Measurements from ENCODE around the gene PPIP5K2.

Gene PPIP5K2

GRCh38 chr5:103119070-103119764, 884 bp upstream of the PPIP5K2 start:
- H3K4me3 ChIP-seq (ENCODE audit: control insufficient read depth, low read depth, low read length), result peak overlapping the region; percentile 92
- peak; percentile 17 for DNase-seq (ENCODE audit: low read depth)
- no peak for TF ChIP-seq CTCF (conservative IDR thresholded peaks at IDR 0.05; ENCODE audit: control insufficient read depth, insufficient read depth, low read depth, low read length)

- no peak for TF ChIP-seq CTCF (conservative IDR thresholded peaks at IDR 0.05; ENCODE audit: control insufficient read depth, insufficient read depth, low read depth, low read length)
- peak; percentile 36 for DNase-seq (ENCODE audit: low read depth)
- H3K4me3 ChIP-seq (ENCODE audit: control insufficient read depth, low read depth, low read length), result peak overlapping the region; percentile 92
Measured at GRCh38 chr5:103120607-103121200, 603 bp downstream of the PPIP5K2 start.

GRCh38 chr5:103122242-103122641, 2.1 kb downstream of the PPIP5K2 start:
- no peak overlapping the region for H3K4me3 ChIP-seq (ENCODE audit: control insufficient read depth, low read depth, low read length)
- DNase-seq (ENCODE audit: low read depth), result no peak
- no peak for TF ChIP-seq CTCF (conservative IDR thresholded peaks at IDR 0.05; ENCODE audit: control insufficient read depth, insufficient read depth, low read depth, low read length)

GRCh38 chr5:103126557-103126956, 6.5 kb downstream of the PPIP5K2 start:
- TF ChIP-seq CTCF (conservative IDR thresholded peaks at IDR 0.05; ENCODE audit: control insufficient read depth, insufficient read depth, low read depth, low read length), result no peak
- DNase-seq (ENCODE audit: low read depth), result no peak
- no peak overlapping the region for H3K4me3 ChIP-seq (ENCODE audit: control insufficient read depth, low read depth, low read length)

- no peak for TF ChIP-seq CTCF (conservative IDR thresholded peaks at IDR 0.05; ENCODE audit: control insufficient read depth, insufficient read depth, low read depth, low read length)
- no peak overlapping the region for H3K4me3 ChIP-seq (ENCODE audit: control insufficient read depth, low read depth, low read length)
- DNase-seq (ENCODE audit: low read depth), result no peak
Measured at GRCh38 chr5:103127292-103127817, 7.3 kb downstream of the PPIP5K2 start.

GRCh38 chr5:103128202-103128601, 8.1 kb downstream of the PPIP5K2 start:
- no peak for DNase-seq (ENCODE audit: low read depth)
- no peak overlapping the region for H3K4me3 ChIP-seq (ENCODE audit: control insufficient read depth, low read depth, low read length)
- TF ChIP-seq CTCF (conservative IDR thresholded peaks at IDR 0.05; ENCODE audit: control insufficient read depth, insufficient read depth, low read depth, low read length), result no peak
